Mesendoderm (in vitro differentiated cells): ENCODE data around the gene GTSF1L.
A peak's percentile ranks its signal among the peaks of the same experiment; 100 is the strongest.

Source experiments
- DNase-seq: peaks from one replicate; pipeline ENCODE4 v3.0.0; 2013
- H2AK5ac ChIP-seq: 2 replicates; pipeline ENCODE4 v1.6.1; 2013; ENCODE audit warnings: low read length, inconsistent platforms
- H2BK120ac ChIP-seq: 2 replicates; pipeline ENCODE4 v1.6.1; 2013; ENCODE audit warnings: low read depth, mild to moderate bottlenecking, low read length, moderate library complexity, mixed read lengths
- H2BK15ac ChIP-seq: replicated peaks from 2 replicates; pipeline ENCODE4 v1.6.1; 2013; ENCODE audit warnings: low read depth, mild to moderate bottlenecking, moderate library complexity
- H2BK5ac ChIP-seq: 2 replicates; pipeline ENCODE4 v1.6.1; 2013; ENCODE audit warnings: low read length, inconsistent platforms
- H3K18ac ChIP-seq: 2 replicates; pipeline ENCODE4 v1.6.1; 2013; ENCODE audit warnings: mild to moderate bottlenecking, low read length, mixed read lengths
- H3K23ac ChIP-seq: one replicate; pipeline ENCODE4 v1.6.1; 2013; ENCODE audit warnings: low read length
- H3K27ac ChIP-seq: 2 replicates; pipeline ENCODE4 v1.5.1; 2013; ENCODE audit warnings: low read depth, mild to moderate bottlenecking, inconsistent platforms, low read length, moderate library complexity
- H3K27me3 ChIP-seq: 2 replicates; pipeline ENCODE4 v1.6.1; 2013; ENCODE audit warnings: low read length, control low read depth, mild to moderate bottlenecking, inconsistent platforms; ENCODE audit not compliant: insufficient read depth, poor library complexity
- H3K36me3 ChIP-seq: 2 replicates; pipeline ENCODE4 v1.6.1; 2013; ENCODE audit warnings: low read length, inconsistent platforms; ENCODE audit not compliant: control insufficient read depth, insufficient read depth
- H3K4ac ChIP-seq: one replicate; pipeline ENCODE4 v1.6.1; 2013; ENCODE audit warnings: low read depth, mild to moderate bottlenecking, low read length, moderate library complexity
- H3K4me1 ChIP-seq: 2 replicates; pipeline ENCODE4 v1.6.1; 2013; ENCODE audit warnings: low read depth, low read length, inconsistent platforms; ENCODE audit not compliant: control insufficient read depth
- H3K4me2 ChIP-seq: 2 replicates; pipeline ENCODE4 v1.6.1; 2013; ENCODE audit warnings: low read length
- H3K4me3 ChIP-seq: 2 replicates; pipeline ENCODE4 v1.5.1; 2013; ENCODE audit warnings: mild to moderate bottlenecking, low read length
- H3K56ac ChIP-seq: one replicate; pipeline ENCODE4 v1.6.1; 2013; ENCODE audit warnings: low read length
- H3K79me1 ChIP-seq: 2 replicates; pipeline ENCODE4 v1.6.1; 2013; ENCODE audit warnings: low read length, inconsistent platforms
- H3K79me2 ChIP-seq: 2 replicates; pipeline ENCODE4 v1.6.1; 2013; ENCODE audit warnings: mild to moderate bottlenecking, low read length; ENCODE audit not compliant: control insufficient read depth, insufficient read depth
- H3K9ac ChIP-seq: 2 replicates; pipeline ENCODE4 v1.6.1; 2013; ENCODE audit warnings: low read length, inconsistent platforms
- H4K5ac ChIP-seq: one replicate; pipeline ENCODE4 v1.6.1; 2013; ENCODE audit warnings: low read length
- H4K8ac ChIP-seq: one replicate; pipeline ENCODE4 v1.6.1; 2013; ENCODE audit warnings: low read depth, mild to moderate bottlenecking, control low read depth, low read length, moderate library complexity
- WGBS: extraction: QIAGEN DNeasy Blood & Tissue Kit; methylation state at CpG from one replicate; pipeline ENCODE4 v1.1.7; 2013; ENCODE audit warnings: low lambda C conversion rate, missing lambda C conversion rate; ENCODE audit not compliant: insufficient coverage; ENCODE audit errors: extremely low coverage; 5-methylcytosine and 5-hydroxymethylcytosine counted together

GTSF1L gene

GRCh38 chr20:43682446-43682845 is 44.4 kb downstream of the GTSF1L start:
- Histone ChIP-seq H3K23ac (no peak overlapping the region), H3K56ac (no peak overlapping the region), H3K79me2 (peaks cover 9% of the 10 kb centered on the region), H3K18ac (no peak overlapping the region), H3K4me1 (no peaks in the 10 kb centered on the region), H2BK5ac (no peak overlapping the region), H2BK120ac (no peak overlapping the region), H3K9ac (no peak overlapping the region), H2AK5ac (no peak overlapping the region), H4K8ac (no peak overlapping the region), H3K27ac (no peak overlapping the region), H3K27me3 (no peaks in the 10 kb centered on the region), H3K79me1 (peaks cover 16% of the 10 kb centered on the region), H3K4me2 (no peak overlapping the region), H3K36me3 (peaks cover 12% of the 10 kb centered on the region), H3K4me3 (no peak overlapping the region), H4K5ac (no peak overlapping the region), H2BK15ac (no peak overlapping the region), H3K4ac (no peak overlapping the region)
- WGBS, result no CpG with 5 or more reads among the region's 9 CpGs
- no peak for DNase-seq

DNA sequence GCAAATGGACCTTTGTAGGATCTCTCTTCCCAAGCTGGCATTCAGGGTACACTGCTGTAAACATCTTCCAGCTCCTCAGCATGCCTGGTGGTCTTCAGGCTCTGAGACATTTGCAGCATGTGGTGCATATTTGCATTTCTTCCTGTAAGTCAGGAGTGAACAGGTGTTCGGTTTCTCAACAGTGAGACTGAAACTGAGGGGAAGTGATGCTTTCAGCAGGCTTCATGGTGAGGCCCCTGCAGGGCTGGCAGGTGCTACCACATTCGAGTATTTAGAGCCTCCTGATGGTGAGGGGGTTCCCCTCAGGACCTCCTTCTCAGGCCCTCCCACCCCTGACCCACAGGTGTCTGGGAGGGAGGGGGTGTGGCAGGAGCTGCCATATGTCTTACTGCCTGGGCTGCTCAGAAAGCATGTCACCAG is 44.8 kb downstream of the GTSF1L start:
- Histone ChIP-seq H3K56ac (no peak overlapping the region), H3K79me1 (peaks cover 18% of the 10 kb centered on the region), H3K27me3 (no peaks in the 10 kb centered on the region), H3K18ac (no peak overlapping the region), H2AK5ac (no peak overlapping the region), H3K4ac (no peak overlapping the region), H2BK15ac (no peak overlapping the region), H3K27ac (no peak overlapping the region), H2BK5ac (no peak overlapping the region), H4K5ac (no peak overlapping the region), H2BK120ac (no peak overlapping the region), H3K9ac (no peak overlapping the region), H3K4me1 (no peaks in the 10 kb centered on the region), H3K36me3 (peaks cover 12% of the 10 kb centered on the region), H3K4me2 (no peak overlapping the region), H3K23ac (no peak overlapping the region), H3K4me3 (no peak overlapping the region), H3K79me2 (peaks cover 11% of the 10 kb centered on the region), H4K8ac (no peak overlapping the region)
- no CpG with 5 or more reads among the region's 2 CpGs for WGBS
- no peak for DNase-seq

GRCh38 chr20:43681468-43681942 is 45.3 kb downstream of the GTSF1L start:
- no peak overlapping the region for H4K8ac ChIP-seq
- H2AK5ac ChIP-seq, result no peak overlapping the region
- H3K9ac ChIP-seq, result no peak overlapping the region
- H3K27ac ChIP-seq, result no peak overlapping the region
- peaks cover 14% of the 10 kb centered on the region for H3K79me2 ChIP-seq
- no peak overlapping the region for H3K18ac ChIP-seq
- no peak overlapping the region for H2BK120ac ChIP-seq
- WGBS, result no CpG with 5 or more reads among the region's 8 CpGs
- H3K56ac ChIP-seq, result no peak overlapping the region
- H3K36me3 ChIP-seq, result peaks cover 12% of the 10 kb centered on the region
- H3K4me3 ChIP-seq, result no peak overlapping the region
- no peaks in the 10 kb centered on the region for H3K27me3 ChIP-seq
- no peak overlapping the region for H3K4me2 ChIP-seq
- no peak overlapping the region for H2BK15ac ChIP-seq
- no peak overlapping the region for H4K5ac ChIP-seq
- H3K79me1 ChIP-seq, result peaks cover 18% of the 10 kb centered on the region
- H2BK5ac ChIP-seq, result no peak overlapping the region
- DNase-seq, result peak; percentile 51
- no peaks in the 10 kb centered on the region for H3K4me1 ChIP-seq
- H3K4ac ChIP-seq, result no peak overlapping the region
- no peak overlapping the region for H3K23ac ChIP-seq

GRCh38 chr20:43680981-43681380 is 45.8 kb downstream of the GTSF1L start:
- H3K23ac ChIP-seq, result no peak overlapping the region
- peaks cover 9% of the 10 kb centered on the region for H3K36me3 ChIP-seq
- H3K18ac ChIP-seq, result no peak overlapping the region
- no peak overlapping the region for H2AK5ac ChIP-seq
- H3K79me1 ChIP-seq, result peaks cover 15% of the 10 kb centered on the region
- H2BK5ac ChIP-seq, result no peak overlapping the region
- H3K79me2 ChIP-seq, result peaks cover 17% of the 10 kb centered on the region
- no peak overlapping the region for H3K9ac ChIP-seq
- H3K27ac ChIP-seq, result no peak overlapping the region
- no peak overlapping the region for H3K56ac ChIP-seq
- no peak overlapping the region for H2BK15ac ChIP-seq
- H3K4me2 ChIP-seq, result no peak overlapping the region
- H4K5ac ChIP-seq, result no peak overlapping the region
- H3K4me1 ChIP-seq, result no peaks in the 10 kb centered on the region
- H3K4me3 ChIP-seq, result no peak overlapping the region
- WGBS, result no CpG with 5 or more reads among the region's 7 CpGs
- H4K8ac ChIP-seq, result no peak overlapping the region
- no peak overlapping the region for H2BK120ac ChIP-seq
- H3K27me3 ChIP-seq, result no peaks in the 10 kb centered on the region
- no peak overlapping the region for H3K4ac ChIP-seq
- no peak for DNase-seq

DNA sequence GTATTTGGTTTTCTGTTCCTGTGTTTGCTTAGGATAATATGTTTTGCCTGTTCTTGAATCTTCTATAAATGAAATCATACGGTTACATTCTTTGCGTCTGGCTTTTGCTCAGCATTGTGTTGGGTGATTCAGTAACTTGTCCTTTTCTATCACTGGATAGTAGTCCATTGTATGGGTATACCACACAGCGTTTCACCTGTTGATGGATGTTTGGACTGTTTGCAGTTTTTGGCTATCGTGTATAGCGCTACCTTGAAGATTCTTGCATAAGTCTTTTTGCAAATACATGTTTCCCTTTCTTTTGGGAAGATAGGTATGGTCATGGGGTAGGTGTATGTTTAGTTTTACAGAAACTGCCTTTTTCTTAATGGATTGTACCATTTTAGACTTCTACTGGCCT is 50.4 kb downstream of the GTSF1L start:
- Histone ChIP-seq H3K9ac (no peak overlapping the region), H3K36me3 (peaks cover 3% of the 10 kb centered on the region), H3K18ac (no peak overlapping the region), H2BK15ac (no peak overlapping the region), H2AK5ac (no peak overlapping the region), H4K8ac (no peak overlapping the region), H3K4me1 (no peaks in the 10 kb centered on the region), H3K4ac (no peak overlapping the region), H3K79me2 (peaks cover 20% of the 10 kb centered on the region), H3K4me2 (no peak overlapping the region), H3K27me3 (no peaks in the 10 kb centered on the region), H3K56ac (no peak overlapping the region), H3K79me1 (peaks cover 8% of the 10 kb centered on the region), H3K4me3 (no peak overlapping the region), H2BK5ac (no peak overlapping the region), H3K23ac (no peak overlapping the region), H2BK120ac (no peak overlapping the region), H3K27ac (no peak overlapping the region), H4K5ac (no peak overlapping the region)
- WGBS, result no CpG with 5 or more reads among the region's 5 CpGs
- no peak for DNase-seq
